Lung (tissue), 12 donors: Measurements from ENCODE around the gene IL17F. TPM values are rescaled to one million over a fixed set of nuclear protein-coding genes. Genes with fewer than 3 reads are reported as not detected.

Experiments used
- ATAC-seq: fragments of 200-7000 bp; cut with Tn5 transposase; one replicate; pipeline ENCODE4 v1.9.1; 2020; ENCODE audit warnings: moderate number of reproducible peaks; ENCODE audit not compliant: insufficient read depth, low FRiP score
- DNase-seq, 3 donors: peaks; one replicate each; pipeline ENCODE4 v3.0.0-alpha.2; 2013 to 2017
- H3K27ac ChIP-seq, 2 donors: one replicate each; pipeline ENCODE4 v1.5.1; 2013; ENCODE audit warnings: mild to moderate bottlenecking in 2 of 2, moderate library complexity in 2 of 2, control low read depth in 1 of 2, inconsistent platforms in 1 of 2, low read depth in 1 of 2, low read length in 1 of 2
- H3K27me3 ChIP-seq, 3 donors: one replicate each; pipeline ENCODE4 v1.5.1; 2013; ENCODE audit warnings: low read length in 2 of 3; ENCODE audit not compliant: control insufficient read depth in 3 of 3, insufficient read depth in 3 of 3
- H3K36me3 ChIP-seq, 4 donors: one replicate each; pipeline ENCODE4 v1.5.1; 2013; ENCODE audit warnings: low read length in 4 of 4, mild to moderate bottlenecking in 1 of 4, moderate library complexity in 1 of 4; ENCODE audit not compliant: control insufficient read depth in 4 of 4, insufficient read depth in 4 of 4
- H3K4me1 ChIP-seq, 5 donors: one replicate each; pipeline ENCODE4 v1.5.1; 2013; ENCODE audit warnings: low read length in 5 of 5, mild to moderate bottlenecking in 2 of 5, moderate library complexity in 1 of 5; ENCODE audit not compliant: control insufficient read depth in 5 of 5, insufficient read depth in 5 of 5
- H3K4me3 ChIP-seq: one replicate; pipeline ENCODE4 v1.5.1; 2013; ENCODE audit warnings: mild to moderate bottlenecking, control low read depth, moderate library complexity
- H3K9ac ChIP-seq, 2 donors: one replicate each; pipeline ENCODE4 v1.5.1; 2013; ENCODE audit warnings: low read length in 2 of 2, control low read depth in 1 of 2; ENCODE audit not compliant: insufficient read depth in 1 of 2
- H3K9me3 ChIP-seq, 4 donors: one replicate each; pipeline ENCODE4 v1.5.1; 2013; ENCODE audit warnings: low read length in 3 of 4, mild to moderate bottlenecking in 1 of 4, moderate library complexity in 1 of 4; ENCODE audit not compliant: control insufficient read depth in 4 of 4, insufficient read depth in 3 of 4
- CTCF ChIP-seq: IDR thresholded peaks from 2 replicates; pipeline ENCODE4 v1.5.1; 2012; ENCODE audit warnings: mild to moderate bottlenecking; ENCODE audit errors: control extremely low read depth, extremely low read depth
- WGBS, 2 donors: extraction: QIAGEN DNeasy Blood & Tissue Kit; methylation state at CpG; one replicate each; pipeline ENCODE4 v1.1.7; 2013; 5-methylcytosine and 5-hydroxymethylcytosine counted together
- polyA plus RNA-seq, 2 donors: library from polyadenylated mRNA; stranded (reverse); fragments of 200-250 nt; gene quantifications; one replicate each; pipeline ENCODE4 v1.2.1, GENCODE V29; 2013
- total RNA-seq, 2 donors: library from RNA; depleted of rRNA in 1 of 2; stranded (reverse); fragments of >200 nt in 1 of 2; gene quantifications; one replicate each; pipeline ENCODE4 v1.2.1, GENCODE V29; 2014 to 2021
- donor health status: control.
- donor health status: control.
- donor health status: Bipolar disorder and iron deficiency.
- donor health status: healthy.
- donor health status: DM: yes; HTN: yes; CAD: no.

Gene IL17F
- total and polyA plus RNA-seq, 4 donors = 0.08 TPM; not detected in 3

GRCh38 chr6:52233005-52233404, 11.3 kb downstream of the IL17F start:
- H3K9me3 ChIP-seq = no peaks in the 10 kb centered on the region
- TF ChIP-seq CTCF = no peak
- H3K36me3 ChIP-seq = no peaks in the 10 kb centered on the region
- no peak overlapping the region for H3K27ac ChIP-seq
- ATAC-seq (no peak), DNase-seq (no peak)
- WGBS, 2 donors = 78% methylated on average over 4 of the region's 4 CpGs
- H3K4me3 ChIP-seq = no peak overlapping the region
- no peak overlapping the region for H3K9ac ChIP-seq
- H3K27me3 ChIP-seq = no peaks in the 10 kb centered on the region
- no peaks in the 10 kb centered on the region for H3K4me1 ChIP-seq

GRCh38 chr6:52231406-52232127, 12.7 kb downstream of the IL17F start:
- H3K9me3 ChIP-seq = peaks cover 0 to under 1% (median 0%) of the 10 kb centered on the region in 4 donors
- no peaks in the 10 kb centered on the region for H3K36me3 ChIP-seq
- no peaks in the 10 kb centered on the region for H3K27me3 ChIP-seq
- no peak for TF ChIP-seq CTCF
- DNase-seq (no peak), ATAC-seq (no peak)
- WGBS, 2 donors = 82 to 93% methylated on average over 8 of the region's 8 CpGs
- H3K4me3 ChIP-seq = no peak overlapping the region
- H3K27ac ChIP-seq = no peak overlapping the region
- H3K9ac ChIP-seq = no peak overlapping the region
- H3K4me1 ChIP-seq = no peaks in the 10 kb centered on the region

DNA sequence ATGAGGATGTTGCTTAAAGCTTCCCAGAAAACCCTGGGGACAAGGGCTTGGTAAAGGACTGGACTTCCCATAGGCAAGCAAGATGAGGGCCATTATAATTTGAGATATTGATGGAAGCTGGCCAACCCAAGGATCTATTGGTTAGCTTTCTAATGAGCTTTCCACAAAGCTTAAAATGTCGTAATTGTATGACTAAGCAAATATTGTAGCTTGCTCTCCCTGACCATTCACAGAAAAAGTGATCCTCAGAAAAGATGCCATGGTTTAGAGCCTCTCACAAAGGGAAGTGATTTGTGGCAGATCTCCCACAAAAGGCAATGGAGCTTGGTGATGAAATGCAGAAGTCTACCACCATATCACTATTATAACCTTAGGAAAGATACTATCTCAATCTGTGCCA, 13.6 kb downstream of the IL17F start:
- WGBS, 2 donors = 31 to 56% methylated on average over 1 of the region's 1 CpG
- Histone ChIP-seq H3K4me3 (no peak overlapping the region), H3K9ac (no peak overlapping the region), H3K27me3 (no peaks in the 10 kb centered on the region), H3K36me3 (no peaks in the 10 kb centered on the region), H3K9me3 (peaks cover 0 to 5% (median 0%) of the 10 kb centered on the region in 4 donors), H3K27ac (no peak overlapping the region), H3K4me1 (no peaks in the 10 kb centered on the region)
- ATAC-seq (no peak), DNase-seq (no peak)
- no peak for TF ChIP-seq CTCF

- no peak for TF ChIP-seq CTCF
- DNase-seq = no peak
- ATAC-seq = no peak
- H3K9ac ChIP-seq = no peak overlapping the region
- WGBS, 2 donors = 83 to 88% methylated on average over 1 of the region's 1 CpG
- H3K36me3 ChIP-seq = no peaks in the 10 kb centered on the region
- no peak overlapping the region for H3K4me3 ChIP-seq
- no peak overlapping the region for H3K27ac ChIP-seq
- no peaks in the 10 kb centered on the region for H3K27me3 ChIP-seq
- H3K4me1 ChIP-seq = no peaks in the 10 kb centered on the region
- peaks cover 0 to 5% (median 0%) of the 10 kb centered on the region in 4 donors for H3K9me3 ChIP-seq
Observed at GRCh38 chr6:52227495-52227894, 16.8 kb downstream of the IL17F start.
